Measurements from ENCODE around the gene S100PBP. TPM values are rescaled to one million over a fixed set of nuclear protein-coding genes. Genes with fewer than 3 reads are reported as not detected.

S100PBP gene
- total RNA-seq (10 to 100 TPM; 14.0 to 50.1 (median 38.1) TPM), polyA plus RNA-seq (10 to 100 TPM; 14.0 to 45.9 (median 22.4) TPM)
- long read RNA-seq, donor 1, full-length matches to known transcripts = 2 of 13 reads
- long read RNA-seq, donor 1, partial matches to known transcripts = 11 of 13 reads
- long read RNA-seq, donor 1, other reads (novel, unspliced or antisense) = 0 of 13 reads
- long read RNA-seq, donor 2, partial matches to known transcripts = 20 of 23 reads
- long read RNA-seq, donor 2, other reads (novel, unspliced or antisense) = 0 of 23 reads
- long read RNA-seq, donor 3, full-length matches to known transcripts = 5 of 5 reads
- long read RNA-seq, donor 3, partial matches to known transcripts = 0 of 5 reads
- long read RNA-seq, donor 3, other reads (novel, unspliced or antisense) = 0 of 5 reads
- long read RNA-seq, donor 4, full-length matches to known transcripts = 4 of 16 reads
- long read RNA-seq, donor 4, partial matches to known transcripts = 4 of 16 reads
- long read RNA-seq, donor 4, other reads (novel, unspliced or antisense) = 8 of 16 reads
- long read RNA-seq, donor 5, full-length matches to known transcripts = 13 of 36 reads
- long read RNA-seq, donor 5, partial matches to known transcripts = 2 of 36 reads
- long read RNA-seq, donor 5, other reads (novel, unspliced or antisense) = 21 of 36 reads
- long read RNA-seq, donor 6, full-length matches to known transcripts = 2 of 13 reads
- long read RNA-seq, donor 6, partial matches to known transcripts = 4 of 13 reads
- long read RNA-seq, donor 6, other reads (novel, unspliced or antisense) = 7 of 13 reads
- long read RNA-seq, donor 7, full-length matches to known transcripts = 3 of 3 reads
- long read RNA-seq, donor 7, partial matches to known transcripts = 0 of 3 reads
- long read RNA-seq, donor 7, other reads (novel, unspliced or antisense) = 0 of 3 reads
- long read RNA-seq, donor 8, full-length matches to known transcripts = 4 of 4 reads
- long read RNA-seq, donor 8, partial matches to known transcripts = 0 of 4 reads
- long read RNA-seq, donor 8, other reads (novel, unspliced or antisense) = 0 of 4 reads
- long read RNA-seq, donor 9, full-length matches to known transcripts = 2 of 8 reads
- long read RNA-seq, donor 9, partial matches to known transcripts = 6 of 8 reads
- long read RNA-seq, donor 9, other reads (novel, unspliced or antisense) = 0 of 8 reads
- long read RNA-seq, donor 10 = 0 reads

- Histone ChIP-seq H3K36me3 (replicated peaks in 1 of 2) (no peaks in the 10 kb centered on the region), H3K27ac (peak within 1 kb of the TSS; percentile 90 to 99 (median 93)), H3K4me1 (replicated peaks in 1 of 2) (peaks cover 50 to 52% of the 10 kb centered on the region in 2 donors), H3K9me3 (replicated peaks in 1 of 3) (no peaks in the 10 kb centered on the region), H3K4me3 (peak within 1 kb of the TSS; percentile 33 to 96 (median 88)), H3K27me3 (no peaks in the 10 kb centered on the region)
- peak in 3 of 6 experiments; percentile 9 to 32 (median 32) for TF ChIP-seq CTCF (IDR thresholded peaks at IDR 0.05)
- peak; percentile 59 to 88 for TF ChIP-seq POLR2A (IDR thresholded peaks at IDR 0.05)
- peak; percentile 99 to 100 (median 100) for DNase-seq
- WGBS, 4 donors = 0 to 1% (median 0%) methylated on average over 4 to 55 of the region's 55 CpGs
- intact Hi-C loops (cut with DNase I) = no loop called here
Observed at GRCh38 chr1:32817159-32817814, at the start of gene S100PBP, which contains the start of gene YARS1. Gene S100PBP, plus strand, starts transcription at chr1:32817653. Its CDS starts 8,447 bp downstream, at chr1:32826100. Gene YARS1, minus strand, starts transcription at chr1:32817358. Its CDS starts 114 bp downstream, at chr1:32817244.

GRCh38 chr1:32768110-32768850 lies 49.2 kb upstream of the S100PBP start:
- 73 to 78% (median 75%) methylated on average over 9 to 16 of the region's 16 CpGs for WGBS, 4 donors
- H3K27ac ChIP-seq = peak overlapping the region in 4 of 5 donors; percentile 53 to 81 (median 72)
- H3K9me3 ChIP-seq (replicated peaks in 1 of 3) = no peaks in the 10 kb centered on the region
- no peaks in the 10 kb centered on the region for H3K27me3 ChIP-seq
- no peak overlapping the region for H3K4me3 ChIP-seq
- TF ChIP-seq POLR2A (IDR thresholded peaks at IDR 0.05) (no peak), CTCF (IDR thresholded peaks at IDR 0.05) (no peak)
- DNase-seq = peak in 2 of 7 donors; percentile 15 to 52
- intact Hi-C loops (cut with DNase I) = no loop called here
- peaks cover 66 to 83% of the 10 kb centered on the region in 2 donors for H3K4me1 ChIP-seq (replicated peaks in 1 of 2)
- H3K36me3 ChIP-seq (replicated peaks in 1 of 2) = peaks cover 0 to 24% of the 10 kb centered on the region in 2 donors

GRCh38 chr1:32769524-32770220 lies 47.8 kb upstream of the S100PBP start:
- no peak for TF ChIP-seq CTCF (IDR thresholded peaks at IDR 0.05)
- peak in 1 of 2 donors; percentile 48 for TF ChIP-seq POLR2A (IDR thresholded peaks at IDR 0.05)
- Histone ChIP-seq H3K27me3 (no peaks in the 10 kb centered on the region), H3K4me3 (no peak overlapping the region), H3K4me1 (replicated peaks in 1 of 2) (peaks cover 63 to 77% of the 10 kb centered on the region in 2 donors), H3K9me3 (replicated peaks in 1 of 3) (no peaks in the 10 kb centered on the region), H3K27ac (peak overlapping the region; percentile 30 to 84 (median 43)), H3K36me3 (replicated peaks in 1 of 2) (peaks cover 0 to 38% of the 10 kb centered on the region in 2 donors)
- intact Hi-C loops (cut with DNase I) = loop anchor here (5.0 kb wide), 1 partner anchor 52 kb away; no protein-coding TSS in a partner anchor
- 49 to 62% (median 55%) methylated on average over 10 to 32 of the region's 32 CpGs for WGBS, 4 donors
- peak; percentile 63 to 78 (median 67) for DNase-seq
